NCI-H146 (cell line): ENCODE measurements around the gene ZFP92.

ENCODE experiments used
- DNase-seq: peaks from one replicate; lab custom pipeline; 2025; lab: John Stamatoyannopoulos, UW

ZFP92 gene

GRCh38 chrX:153438532-153438931 is 27.3 kb downstream of the ZFP92 start:
- DNase-seq, result peak; percentile 44

GRCh38 chrX:153439977-153440376 is 28.7 kb downstream of the ZFP92 start:
- no peak for DNase-seq

- no peak for DNase-seq
These were observed 29.4 kb downstream of the ZFP92 start for GRCh38 chrX:153440556-153441135.

- no peak for DNase-seq
These were observed 30.0 kb downstream of the ZFP92 start for GRCh38 chrX:153441296-153441695.

- no peak for DNase-seq
These were observed 30.7 kb downstream of the ZFP92 start for GRCh38 chrX:153441981-153442380.

- DNase-seq, result no peak
These were observed 31.2 kb downstream of the ZFP92 start for GRCh38 chrX:153442463-153442862.

GRCh38 chrX:153443476-153444332 is 32.4 kb downstream of the ZFP92 start:
- no peak for DNase-seq

- no peak for DNase-seq
These were observed 33.2 kb downstream of the ZFP92 start for GRCh38 chrX:153444333-153445011.

GRCh38 chrX:153445106-153445855 is 34.0 kb downstream of the ZFP92 start:
- DNase-seq, result no peak

- DNase-seq, result peak; percentile 27
These were observed 34.8 kb downstream of the ZFP92 start, which contains the start of gene TREX2 for GRCh38 chrX:153445856-153446635. Gene TREX2 (minus strand): TSS chrX:153446056. CDS start chrX:153445430, 626 bp downstream.

GRCh38 chrX:153446636-153446936 is 35.3 kb downstream of the ZFP92 start:
- DNase-seq, result no peak

GRCh38 chrX:153446950-153447580 is 35.8 kb downstream of the ZFP92 start:
- no peak for DNase-seq

- no peak for DNase-seq
These were observed 36.3 kb downstream of the ZFP92 start for GRCh38 chrX:153447581-153447960.

- DNase-seq, result no peak
These were observed 37.5 kb downstream of the ZFP92 start for GRCh38 chrX:153448556-153449367.

GRCh38 chrX:153449368-153450113 is 38.3 kb downstream of the ZFP92 start:
- no peak for DNase-seq

GRCh38 chrX:153450114-153450948 is 39.1 kb downstream of the ZFP92 start:
- no peak for DNase-seq

GRCh38 chrX:153450949-153451277 is 39.6 kb downstream of the ZFP92 start:
- no peak for DNase-seq

GRCh38 chrX:153454901-153455550 is 43.8 kb downstream of the ZFP92 start:
- DNase-seq, result no peak
